Activated CD8-positive, alpha-beta memory T cell treated with anti-CD3 and anti-CD28 coated beads, Interleukin-2, amount 10 ng/mL, durations not matched to agents 7 days and 5 days (primary cell): ENCODE results near the gene CNIH3. TPM values are rescaled to one million over a fixed set of nuclear protein-coding genes. Genes with fewer than 3 reads are reported as not detected.
"Not testable (repeated sequence)": the region's sequence is repeated elsewhere in the genome, so short reads cannot be mapped to it uniquely, and the experiment has no call there.

Experiments
- ATAC-seq: fragments of 150-1000 bp; cut with Tn5 transposase; one replicate; pipeline ENCODE4 v1.10.0; 2021; ENCODE audit warnings: moderate library complexity
- CTCF ChIA-PET: fragments of 350-600 bp; sonication (Branson Sonifier 250); formaldehyde crosslinking; loops from one replicate; lab custom pipeline; 2021; ENCODE audit warnings: antibody characterized with exemption; lab: Charles Lee
- DNase-seq: peaks from one replicate; pipeline ENCODE4 v3.0.0-alpha.2; 2020
- H3K27ac Mint-ChIP-seq: one replicate; pipeline ENCODE4 v1.8.0; 2021; ENCODE audit warnings: mild to moderate bottlenecking, mixed read lengths
- H3K27me3 Mint-ChIP-seq: one replicate; pipeline ENCODE4 v1.8.0; 2021; ENCODE audit warnings: mixed read lengths
- H3K36me3 Mint-ChIP-seq: one replicate; pipeline ENCODE4 v1.8.0; 2021; ENCODE audit warnings: mild to moderate bottlenecking, mixed read lengths
- H3K4me1 Mint-ChIP-seq: one replicate; pipeline ENCODE4 v1.8.0; 2021; ENCODE audit warnings: mixed read lengths
- H3K4me3 Mint-ChIP-seq: one replicate; pipeline ENCODE4 v1.8.0; 2021; ENCODE audit warnings: mild to moderate bottlenecking, moderate library complexity, mixed read lengths
- H3K9me3 Mint-ChIP-seq: one replicate; pipeline ENCODE4 v1.8.0; 2022; ENCODE audit warnings: low read depth, mixed read lengths
- total RNA-seq, 2 experiments: library from RNA; stranded (reverse); gene quantifications; one replicate each; pipeline ENCODE4 v1.2.3, GENCODE V29; 2021

The CNIH3 gene
- total RNA-seq = 1 to 10 TPM; 1.1 to 3.6 TPM

GRCh38 chr1:224615861-224616755, at the start of gene CNIH3:
Gene CNIH3 (plus strand): TSS chr1:224616317. CDS start chr1:224617175, 858 bp downstream.
- CTCF ChIA-PET = interaction anchor here (1.1 to 2.1 kb wide), 6 partner anchors 24 to 307 kb away, joined by 3 to 10 read pairs (median 4); no protein-coding TSS in a partner anchor
- H3K4me3 Mint-ChIP-seq = peak within 1 kb of the TSS; percentile 61
- DNase-seq = peak; percentile 57
- no peaks in the 10 kb centered on the region for H3K36me3 Mint-ChIP-seq
- H3K27ac Mint-ChIP-seq = no peak within 1 kb of the TSS
- H3K27me3 Mint-ChIP-seq = peaks cover 61% of the 10 kb centered on the region
- peaks cover 38% of the 10 kb centered on the region for H3K4me1 Mint-ChIP-seq
- no peaks in the 10 kb centered on the region for H3K9me3 Mint-ChIP-seq
- ATAC-seq = peak; percentile 78

GRCh38 chr1:224566492-224566891, 49.6 kb upstream of the CNIH3 start:
- DNase-seq, CTCF ChIA-PET, H3K27me3 Mint-ChIP-seq, H3K4me3 Mint-ChIP-seq, H3K9me3 Mint-ChIP-seq, H3K36me3 Mint-ChIP-seq, H3K27ac Mint-ChIP-seq, H3K4me1 Mint-ChIP-seq, ATAC-seq: not testable (repeated sequence)

- ATAC-seq = no peak
- Mint-ChIP-seq H3K9me3 (no peaks in the 10 kb centered on the region), H3K27ac (no peak overlapping the region)
Observed at GRCh38 chr1:224569276-224569675, 46.8 kb upstream of the CNIH3 start.

GRCh38 chr1:224571975-224572374, 44.1 kb upstream of the CNIH3 start:
- H3K27ac Mint-ChIP-seq, DNase-seq, ATAC-seq, CTCF ChIA-PET, H3K4me3 Mint-ChIP-seq, H3K36me3 Mint-ChIP-seq, H3K9me3 Mint-ChIP-seq, H3K4me1 Mint-ChIP-seq: not testable (repeated sequence)
- H3K27me3 Mint-ChIP-seq = peaks cover 12% of the 10 kb centered on the region

More at GRCh38 chr1:224569276-224569675, 46.8 kb upstream of the CNIH3 start:
- no peak for DNase-seq
- CTCF ChIA-PET = no interaction called here
- Mint-ChIP-seq H3K4me1 (no peaks in the 10 kb centered on the region), H3K36me3 (no peaks in the 10 kb centered on the region), H3K27me3 (peaks cover 7% of the 10 kb centered on the region), H3K4me3 (no peak overlapping the region)

GRCh38 chr1:224579526-224579925, 36.6 kb upstream of the CNIH3 start:
- peaks cover 3% of the 10 kb centered on the region for H3K36me3 Mint-ChIP-seq
- H3K4me1 Mint-ChIP-seq = no peaks in the 10 kb centered on the region
- CTCF ChIA-PET = no interaction called here
- H3K9me3 Mint-ChIP-seq = peaks cover 3% of the 10 kb centered on the region
- peaks cover 39% of the 10 kb centered on the region for H3K27me3 Mint-ChIP-seq
- H3K27ac Mint-ChIP-seq = no peak overlapping the region
- no peak for DNase-seq
- H3K4me3 Mint-ChIP-seq = no peak overlapping the region
- ATAC-seq = no peak

- no peak overlapping the region for H3K27ac Mint-ChIP-seq
- DNase-seq = no peak
- H3K4me1 Mint-ChIP-seq = no peaks in the 10 kb centered on the region
- CTCF ChIA-PET = no interaction called here
- no peak overlapping the region for H3K4me3 Mint-ChIP-seq
- H3K36me3 Mint-ChIP-seq = peaks cover 3% of the 10 kb centered on the region
- H3K27me3 Mint-ChIP-seq = peaks cover 39% of the 10 kb centered on the region
- peaks cover 3% of the 10 kb centered on the region for H3K9me3 Mint-ChIP-seq
- no peak for ATAC-seq
Observed at GRCh38 chr1:224580006-224580405, 36.1 kb upstream of the CNIH3 start.

GRCh38 chr1:224582041-224582440, 34.1 kb upstream of the CNIH3 start:
- Mint-ChIP-seq H3K4me3 (no peak overlapping the region), H3K4me1 (no peaks in the 10 kb centered on the region), H3K27me3 (peaks cover 32% of the 10 kb centered on the region), H3K9me3 (no peaks in the 10 kb centered on the region), H3K27ac (no peak overlapping the region), H3K36me3 (no peaks in the 10 kb centered on the region)
- no peak for ATAC-seq
- no peak for DNase-seq
- CTCF ChIA-PET = no interaction called here

- H3K27ac Mint-ChIP-seq = no peak overlapping the region
- H3K4me3 Mint-ChIP-seq = no peak overlapping the region
- H3K27me3 Mint-ChIP-seq = peaks cover 24% of the 10 kb centered on the region
- no peaks in the 10 kb centered on the region for H3K9me3 Mint-ChIP-seq
- no peak for ATAC-seq
- H3K36me3 Mint-ChIP-seq = no peaks in the 10 kb centered on the region
- CTCF ChIA-PET = no interaction called here
- no peak for DNase-seq
- H3K4me1 Mint-ChIP-seq = no peaks in the 10 kb centered on the region
Observed at GRCh38 chr1:224583774-224584173, 32.3 kb upstream of the CNIH3 start.

- no peaks in the 10 kb centered on the region for H3K4me1 Mint-ChIP-seq
- CTCF ChIA-PET = no interaction called here
- no peak overlapping the region for H3K27ac Mint-ChIP-seq
- peaks cover 14% of the 10 kb centered on the region for H3K27me3 Mint-ChIP-seq
- no peak for DNase-seq
- no peak overlapping the region for H3K4me3 Mint-ChIP-seq
- no peak for ATAC-seq
- no peaks in the 10 kb centered on the region for H3K9me3 Mint-ChIP-seq
- no peaks in the 10 kb centered on the region for H3K36me3 Mint-ChIP-seq
Observed at GRCh38 chr1:224585051-224585450, 31.1 kb upstream of the CNIH3 start.

GRCh38 chr1:224587051-224587450, 29.1 kb upstream of the CNIH3 start:
- Mint-ChIP-seq H3K4me3 (no peak overlapping the region), H3K36me3 (no peaks in the 10 kb centered on the region), H3K27ac (no peak overlapping the region), H3K27me3 (peaks cover 3% of the 10 kb centered on the region), H3K4me1 (peaks cover 2% of the 10 kb centered on the region), H3K9me3 (no peaks in the 10 kb centered on the region)
- DNase-seq (no peak), ATAC-seq (no peak)
- CTCF ChIA-PET = interaction anchor here (1.2 kb wide), 1 partner anchor 58 kb away, joined by 3 read pairs; no protein-coding TSS in a partner anchor

- Mint-ChIP-seq H3K27ac (no peak overlapping the region), H3K9me3 (no peaks in the 10 kb centered on the region)
- ATAC-seq = no peak
Observed at GRCh38 chr1:224588515-224588914, 27.6 kb upstream of the CNIH3 start.

GRCh38 chr1:224589006-224589405, 27.1 kb upstream of the CNIH3 start:
- H3K4me3 Mint-ChIP-seq = no peak overlapping the region
- H3K27me3 Mint-ChIP-seq = no peaks in the 10 kb centered on the region
- ATAC-seq (no peak), DNase-seq (no peak)
- CTCF ChIA-PET = interaction anchor here (0.6 to 1.3 kb wide), 2 partner anchors 27 to 1868 kb away, joined by 4 read pairs; partner anchors contain the start of gene CNIH3
- no peak overlapping the region for H3K27ac Mint-ChIP-seq
- H3K36me3 Mint-ChIP-seq = no peaks in the 10 kb centered on the region
- peaks cover 14% of the 10 kb centered on the region for H3K4me1 Mint-ChIP-seq
- no peaks in the 10 kb centered on the region for H3K9me3 Mint-ChIP-seq

More at GRCh38 chr1:224588515-224588914, 27.6 kb upstream of the CNIH3 start:
- Mint-ChIP-seq H3K27me3 (no peaks in the 10 kb centered on the region), H3K4me3 (no peak overlapping the region), H3K4me1 (peaks cover 14% of the 10 kb centered on the region), H3K36me3 (no peaks in the 10 kb centered on the region)
- CTCF ChIA-PET = interaction anchor here (1.3 kb wide), 1 partner anchor 28 kb away, joined by 4 read pairs; the partner anchor contains the start of gene CNIH3
- DNase-seq = no peak

GRCh38 chr1:224591326-224591725, 24.8 kb upstream of the CNIH3 start:
- no peaks in the 10 kb centered on the region for H3K36me3 Mint-ChIP-seq
- DNase-seq (no peak), ATAC-seq (no peak)
- H3K4me3 Mint-ChIP-seq = no peak overlapping the region
- CTCF ChIA-PET = no interaction called here
- H3K4me1 Mint-ChIP-seq = peaks cover 14% of the 10 kb centered on the region
- H3K27me3 Mint-ChIP-seq = no peaks in the 10 kb centered on the region
- H3K9me3 Mint-ChIP-seq = no peaks in the 10 kb centered on the region
- no peak overlapping the region for H3K27ac Mint-ChIP-seq
